ENCODE data around the gene RRAS. TPM values are rescaled to one million over a fixed set of nuclear protein-coding genes. Genes with fewer than 3 reads are reported as not detected.
A peak's percentile ranks its signal among the peaks of the same experiment; 100 is the strongest.

Gene RRAS
- total RNA-seq, 4 donors from 2014 or later: 14.0 to 20.2 (median 18.8) TPM

- TF ChIP-seq, protein P1, sequence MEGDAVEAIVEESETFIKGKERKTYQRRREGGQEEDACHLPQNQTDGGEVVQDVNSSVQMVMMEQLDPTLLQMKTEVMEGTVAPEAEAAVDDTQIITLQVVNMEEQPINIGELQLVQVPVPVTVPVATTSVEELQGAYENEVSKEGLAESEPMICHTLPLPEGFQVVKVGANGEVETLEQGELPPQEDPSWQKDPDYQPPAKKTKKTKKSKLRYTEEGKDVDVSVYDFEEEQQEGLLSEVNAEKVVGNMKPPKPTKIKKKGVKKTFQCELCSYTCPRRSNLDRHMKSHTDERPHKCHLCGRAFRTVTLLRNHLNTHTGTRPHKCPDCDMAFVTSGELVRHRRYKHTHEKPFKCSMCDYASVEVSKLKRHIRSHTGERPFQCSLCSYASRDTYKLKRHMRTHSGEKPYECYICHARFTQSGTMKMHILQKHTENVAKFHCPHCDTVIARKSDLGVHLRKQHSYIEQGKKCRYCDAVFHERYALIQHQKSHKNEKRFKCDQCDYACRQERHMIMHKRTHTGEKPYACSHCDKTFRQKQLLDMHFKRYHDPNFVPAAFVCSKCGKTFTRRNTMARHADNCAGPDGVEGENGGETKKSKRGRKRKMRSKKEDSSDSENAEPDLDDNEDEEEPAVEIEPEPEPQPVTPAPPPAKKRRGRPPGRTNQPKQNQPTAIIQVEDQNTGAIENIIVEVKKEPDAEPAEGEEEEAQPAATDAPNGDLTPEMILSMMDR (IDR thresholded peaks at IDR 0.05): no peak
- no peak for TF ChIP-seq POLR2A (IDR thresholded peaks at IDR 0.05)
- DNase-seq (ENCODE audit: low spot score in 2 of 2): peak; percentile 87 to 99
- intact Hi-C loops (cut with DNase I; ENCODE audit: low total_unique reads): loop anchor here (10.0 kb wide), 1 partner anchor 90 kb away; no protein-coding TSS in a partner anchor
- H3K4me3 ChIP-seq (ENCODE audit: low read depth, poor library complexity, severe bottlenecking): peak overlapping the region; percentile 55
- WGBS, 2 donors: 0% methylated on average over 30 to 51 of the region's 53 CpGs
These were observed 24.5 kb upstream of the RRAS start for GRCh38 chr19:49664171-49665035.

GRCh38 chr19:49663224-49663623 is 23.3 kb upstream of the RRAS start:
- intact Hi-C loops (cut with DNase I; ENCODE audit: low total_unique reads): loop anchor here (10.0 kb wide), 1 partner anchor 88 kb away; no protein-coding TSS in a partner anchor
- TF ChIP-seq, protein P1 (IDR thresholded peaks at IDR 0.05): no peak
- TF ChIP-seq POLR2A (IDR thresholded peaks at IDR 0.05): no peak
- no peak overlapping the region for H3K4me3 ChIP-seq (ENCODE audit: low read depth, poor library complexity, severe bottlenecking)
- 58 to 71% methylated on average over 12 of the region's 12 CpGs for WGBS, 2 donors
- DNase-seq (ENCODE audit: low spot score in 2 of 2): no peak

DNA sequence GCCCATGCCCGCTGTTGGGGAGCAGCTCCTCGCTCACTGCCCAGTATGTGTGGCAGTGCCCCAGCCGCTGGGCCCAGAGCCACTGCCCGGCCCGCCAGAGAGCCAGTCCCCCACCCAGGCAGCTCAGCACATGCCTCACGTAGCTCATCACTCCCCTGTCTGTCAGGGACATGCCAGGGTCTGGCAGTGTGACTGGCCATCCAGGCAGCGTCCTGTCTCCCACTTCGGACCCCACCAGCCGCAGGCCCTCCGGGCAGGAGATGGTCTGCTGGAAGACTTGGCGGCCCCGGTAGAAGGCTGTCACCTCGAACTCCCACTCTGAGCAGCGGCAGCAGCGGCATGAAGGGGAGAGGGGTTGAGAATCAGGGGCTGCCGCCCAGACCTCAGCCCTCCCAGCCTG is 22.1 kb upstream of the RRAS start:
- WGBS, 2 donors: 83 to 92% methylated on average over 6 to 9 of the region's 16 CpGs
- intact Hi-C loops (cut with DNase I; ENCODE audit: low total_unique reads): loop anchor here (10.0 kb wide), 1 partner anchor 87 kb away; no protein-coding TSS in a partner anchor

DNA sequence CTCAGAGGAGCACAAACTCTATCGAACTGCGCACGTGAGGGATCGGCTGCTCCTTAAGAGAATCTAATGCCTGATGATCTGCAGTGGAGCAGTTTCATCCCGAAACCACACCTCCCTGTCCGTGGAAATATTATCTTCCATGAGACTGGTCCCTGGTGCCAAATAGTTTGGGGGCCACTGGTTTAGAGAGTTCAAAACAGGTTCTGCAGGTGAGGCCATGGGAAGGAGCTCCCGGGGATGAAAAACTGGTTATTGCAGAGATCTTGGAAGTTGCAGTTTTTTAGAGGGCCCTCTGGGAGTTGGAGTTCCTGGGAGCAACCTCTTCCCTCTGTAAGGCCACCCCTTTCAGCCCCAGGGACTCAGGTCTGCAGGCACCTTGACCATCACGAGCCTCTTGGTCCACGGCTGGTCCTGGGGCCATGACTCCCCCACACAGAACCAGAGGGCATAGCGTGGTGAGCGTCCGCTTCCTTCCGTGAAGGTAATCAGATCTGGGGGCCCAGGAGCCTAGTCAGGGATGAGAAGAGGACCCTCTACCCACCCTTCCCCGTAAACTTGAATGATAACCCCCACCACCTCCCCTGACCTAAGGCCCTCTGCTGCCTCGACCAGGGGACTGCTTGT is 20.5 kb upstream of the RRAS start:
- H3K4me3 ChIP-seq (ENCODE audit: low read depth, poor library complexity, severe bottlenecking): no peak overlapping the region
- no peak for DNase-seq (ENCODE audit: low spot score in 2 of 2)
- 83 to 87% methylated on average over 13 to 15 of the region's 15 CpGs for WGBS, 2 donors
- no peak for TF ChIP-seq POLR2A (IDR thresholded peaks at IDR 0.05)
- TF ChIP-seq, protein P1 (IDR thresholded peaks at IDR 0.05): no peak
- intact Hi-C loops (cut with DNase I; ENCODE audit: low total_unique reads): loop anchor here (10.0 kb wide), 1 partner anchor 86 kb away; no protein-coding TSS in a partner anchor

More for the DNA sequence above, 22.1 kb upstream of the RRAS start:
- H3K4me3 ChIP-seq (ENCODE audit: low read depth, poor library complexity, severe bottlenecking): no peak overlapping the region
- TF ChIP-seq POLR2A (IDR thresholded peaks at IDR 0.05): no peak
- TF ChIP-seq, protein P1 (IDR thresholded peaks at IDR 0.05): no peak
- no peak for DNase-seq (ENCODE audit: low spot score in 2 of 2)

- 94 to 95% methylated on average over 12 of the region's 12 CpGs for WGBS, 2 donors
- TF ChIP-seq, protein P1 (IDR thresholded peaks at IDR 0.05): no peak
- no peak for TF ChIP-seq POLR2A (IDR thresholded peaks at IDR 0.05)
- H3K4me3 ChIP-seq (ENCODE audit: low read depth, poor library complexity, severe bottlenecking): no peak overlapping the region
- DNase-seq (ENCODE audit: low spot score in 2 of 2): no peak
- intact Hi-C loops (cut with DNase I; ENCODE audit: low total_unique reads): no loop called here
These were observed 18.9 kb upstream of the RRAS start for GRCh38 chr19:49658566-49659442.
